ENCODE measurements around the gene DRC7.

GRCh38 chr16:57747996-57748395 is 53.4 kb downstream of the DRC7 start:
- TF ChIP-seq CTCF (IDR thresholded peaks at IDR 0.05) (no peak), POLR2AphosphoS5 (IDR thresholded peaks at IDR 0.05; ENCODE audit: low read depth, low read length) (no peak), SIN3A (IDR thresholded peaks at IDR 0.05; ENCODE audit: borderline replicate concordance, insufficient read depth, low read depth, low read length) (no peak), REST (IDR thresholded peaks at IDR 0.05; ENCODE audit: insufficient read depth in 1 of 2, low read depth in 2 of 2, low read length in 1 of 2) (no peak), TCF7L2 (IDR thresholded peaks at IDR 0.05; ENCODE audit: low read depth, low read length) (no peak)
